Right kidney (tissue), 1 donor: ENCODE measurements around the gene FLVCR2.

ENCODE experiments used
- DNase-seq: peaks from one replicate; pipeline ENCODE4 v3.0.0-alpha.2; 2016

FLVCR2 gene

DNA sequence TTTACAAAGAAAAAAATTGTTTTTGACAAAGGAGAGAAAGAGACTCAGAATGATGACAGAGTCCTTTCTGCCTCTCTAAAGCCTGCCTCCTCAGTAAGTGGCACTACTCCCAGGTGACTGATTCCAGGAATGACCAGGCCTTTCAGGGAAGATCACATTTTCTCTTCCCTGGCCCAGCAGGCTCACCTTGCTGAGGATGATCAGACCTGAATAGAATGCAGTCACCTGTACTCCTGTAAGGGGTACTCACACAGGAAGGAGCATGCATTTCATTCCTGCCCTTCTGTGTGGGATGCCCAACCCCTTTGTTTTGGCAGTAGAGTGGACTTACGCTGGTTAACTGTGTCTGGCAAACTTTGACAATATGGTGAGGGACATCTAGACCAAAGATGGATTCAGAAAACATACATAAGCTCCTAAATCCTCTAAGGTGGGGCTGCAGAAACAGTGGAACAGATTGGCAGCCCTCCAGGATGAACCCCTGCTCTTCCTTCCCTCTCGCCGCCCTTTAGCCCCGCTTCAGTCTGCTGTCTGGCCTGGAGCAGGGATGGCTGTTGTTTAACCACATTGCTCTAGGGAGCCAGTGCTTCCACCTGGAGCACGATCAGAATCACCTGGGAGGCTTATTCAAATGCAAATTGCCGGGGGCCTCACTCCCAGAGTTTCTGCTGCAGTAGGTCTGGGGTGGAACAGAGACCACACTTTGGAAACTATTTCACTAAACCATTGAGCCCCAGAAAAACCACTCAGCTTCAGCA lies 52.5 kb downstream of the FLVCR2 start:
- no peak for DNase-seq

DNA sequence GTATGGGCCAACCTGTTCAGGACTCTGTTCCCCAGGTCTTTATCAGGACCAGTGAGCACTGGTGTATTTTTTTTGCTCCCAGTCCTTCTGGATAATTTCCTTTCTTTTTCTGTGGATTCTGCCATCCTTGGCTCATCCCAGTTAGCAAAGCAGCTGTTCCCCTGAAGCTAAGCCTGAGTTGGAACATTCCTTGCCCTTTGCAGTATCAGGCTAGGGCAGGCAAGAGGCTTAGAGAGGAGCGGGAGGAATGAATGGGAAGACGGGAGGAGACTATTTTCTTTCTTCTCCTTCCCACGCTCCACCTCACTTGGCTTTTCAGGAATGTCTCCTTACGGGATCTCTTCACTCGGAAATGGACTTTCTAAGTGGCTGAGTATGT lies 53.0 kb downstream of the FLVCR2 start:
- DNase-seq, result no peak

DNA sequence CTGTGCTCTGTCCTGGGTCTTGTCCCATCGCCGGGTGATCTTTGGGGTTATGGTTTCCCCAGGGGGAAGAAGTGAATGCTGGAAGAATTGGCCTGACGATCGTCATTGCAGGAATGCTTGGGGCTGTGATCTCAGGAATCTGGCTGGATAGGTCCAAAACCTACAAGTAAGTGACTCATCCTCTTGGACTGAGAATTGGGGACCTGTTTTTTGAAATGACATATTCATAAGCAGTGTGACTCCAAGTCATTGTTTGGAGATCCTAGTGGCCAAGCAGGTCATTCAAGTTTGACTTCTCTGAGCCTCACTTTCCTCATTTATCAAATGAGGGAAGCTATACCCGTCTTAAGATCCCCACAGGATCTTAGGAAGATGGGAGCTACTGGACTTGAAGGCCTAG lies 56.4 kb downstream of the FLVCR2 start:
- DNase-seq, result no peak

DNA sequence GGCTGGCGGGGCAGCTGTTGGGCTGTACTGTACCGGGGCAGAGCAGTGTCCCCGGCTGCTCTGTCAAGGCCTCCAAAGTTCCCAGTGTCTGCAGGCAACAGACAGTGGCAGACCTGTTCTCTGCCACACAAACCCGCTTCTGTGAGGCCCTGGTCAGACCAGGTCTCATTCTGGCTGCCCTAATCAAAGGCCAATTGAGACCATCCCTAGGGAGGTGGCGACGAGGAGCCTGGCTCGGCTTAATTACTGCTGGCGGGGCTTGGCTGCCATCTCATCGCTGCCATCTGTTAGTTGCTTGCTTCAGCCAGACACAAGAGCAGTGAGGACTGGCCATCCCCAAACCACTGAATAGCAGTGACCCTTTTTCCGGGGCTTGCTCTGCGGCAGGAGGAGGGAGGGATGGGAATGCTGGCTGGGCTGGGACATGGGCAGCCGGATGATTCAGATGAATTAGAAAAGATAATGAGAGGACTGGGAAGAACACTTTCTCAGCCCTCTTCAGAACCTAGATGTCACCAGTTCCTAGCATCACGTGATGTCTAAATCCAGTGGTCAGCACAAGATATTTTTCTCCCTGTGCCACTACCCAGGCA lies 57.8 kb downstream of the FLVCR2 start:
- no peak for DNase-seq

DNA sequence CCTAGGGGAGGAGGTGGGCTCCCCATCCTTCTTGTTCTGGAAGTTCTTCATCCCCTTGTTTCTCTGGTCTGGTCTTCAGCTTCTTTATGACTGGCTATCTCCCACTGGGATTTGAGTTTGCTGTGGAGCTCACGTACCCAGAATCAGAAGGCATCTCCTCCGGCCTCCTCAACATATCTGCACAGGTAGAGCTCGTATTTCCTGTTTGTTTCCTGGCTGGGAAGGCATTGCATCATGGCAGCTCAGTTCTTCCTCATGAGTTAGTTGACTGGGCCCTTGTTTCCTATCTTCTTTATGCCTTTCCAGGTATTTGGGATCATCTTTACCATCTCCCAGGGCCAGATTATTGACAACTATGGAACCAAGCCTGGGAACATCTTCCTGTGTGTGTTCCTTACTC lies 62.5 kb downstream of the FLVCR2 start:
- DNase-seq, result no peak

DNA sequence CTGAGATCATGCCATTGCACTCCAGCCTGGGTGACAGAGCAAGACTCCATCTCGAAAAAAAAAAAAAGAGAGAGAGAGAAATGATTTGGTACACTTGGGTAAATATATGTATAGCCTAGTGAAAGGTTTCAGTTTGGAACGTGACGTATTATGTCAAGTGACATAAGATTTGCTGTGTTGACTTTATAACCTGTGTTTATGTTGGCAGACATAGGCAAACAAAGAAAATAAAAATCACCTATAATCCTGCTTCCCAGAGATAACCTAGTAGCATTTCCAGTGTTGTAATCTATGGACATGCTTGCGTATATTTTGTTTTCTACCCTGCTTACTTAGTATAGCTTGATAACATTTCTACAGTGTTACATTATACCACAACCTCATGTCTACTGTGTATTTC lies 65.6 kb downstream of the FLVCR2 start:
- DNase-seq, result no peak

DNA sequence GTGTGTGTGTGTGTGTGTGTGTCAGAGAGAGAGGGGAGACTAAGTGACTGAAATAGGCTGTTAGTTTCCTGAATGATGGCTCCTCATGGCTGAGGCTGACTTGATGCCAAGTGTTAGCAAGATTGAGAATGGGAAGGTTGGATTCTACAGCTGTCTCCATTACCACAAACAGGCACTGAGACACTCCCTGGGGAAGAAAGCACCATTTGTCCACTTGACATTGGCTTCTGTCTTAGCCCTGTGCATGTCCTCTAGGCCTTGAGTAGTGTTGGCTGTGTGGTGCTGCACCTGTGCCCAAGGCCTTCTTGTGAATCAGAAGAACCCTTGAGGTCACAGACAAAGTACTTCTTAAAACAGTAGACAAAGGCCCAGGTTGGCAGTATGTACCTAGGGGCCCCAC lies 66.6 kb downstream of the FLVCR2 start:
- DNase-seq, result no peak

DNA sequence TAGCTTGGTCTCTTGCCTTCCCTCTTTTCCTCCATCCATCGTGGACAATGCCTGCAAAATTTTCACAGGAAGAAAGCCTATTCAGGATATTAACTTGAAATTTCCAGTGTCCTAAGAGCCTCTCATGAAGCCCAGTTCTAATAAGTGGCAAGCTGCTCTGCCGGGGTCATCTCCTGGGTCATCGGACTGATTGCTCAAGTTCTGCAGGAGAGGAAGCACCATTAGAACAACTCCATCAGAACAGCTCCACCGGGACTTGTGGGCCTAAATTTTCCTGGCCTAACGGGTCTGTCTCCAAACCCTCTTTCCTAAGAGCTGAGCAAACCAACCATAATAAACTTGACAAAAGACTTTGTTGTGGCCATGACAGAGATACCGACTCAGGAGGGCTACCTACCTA lies 68.3 kb downstream of the FLVCR2 start:
- no peak for DNase-seq

DNA sequence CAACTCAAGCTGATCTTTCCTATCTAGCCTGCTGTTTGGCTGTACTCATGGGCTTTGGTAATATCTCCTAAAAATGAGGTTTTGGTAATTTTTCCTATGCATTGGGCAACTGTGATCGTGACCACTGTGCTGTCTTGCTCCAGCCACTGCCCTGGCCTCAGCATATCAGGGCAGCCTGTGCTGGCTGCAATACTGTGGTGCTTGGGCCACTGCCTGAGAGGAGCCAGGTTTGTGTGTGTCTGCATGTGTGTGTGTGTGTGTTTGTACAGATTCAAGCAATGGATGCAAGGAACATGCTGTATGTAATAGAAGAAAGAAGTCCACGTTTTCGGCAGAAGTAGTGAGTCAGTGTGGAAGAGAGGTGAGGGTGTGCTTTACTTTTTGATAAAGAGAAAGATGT lies 69.2 kb downstream of the FLVCR2 start:
- no peak for DNase-seq

DNA sequence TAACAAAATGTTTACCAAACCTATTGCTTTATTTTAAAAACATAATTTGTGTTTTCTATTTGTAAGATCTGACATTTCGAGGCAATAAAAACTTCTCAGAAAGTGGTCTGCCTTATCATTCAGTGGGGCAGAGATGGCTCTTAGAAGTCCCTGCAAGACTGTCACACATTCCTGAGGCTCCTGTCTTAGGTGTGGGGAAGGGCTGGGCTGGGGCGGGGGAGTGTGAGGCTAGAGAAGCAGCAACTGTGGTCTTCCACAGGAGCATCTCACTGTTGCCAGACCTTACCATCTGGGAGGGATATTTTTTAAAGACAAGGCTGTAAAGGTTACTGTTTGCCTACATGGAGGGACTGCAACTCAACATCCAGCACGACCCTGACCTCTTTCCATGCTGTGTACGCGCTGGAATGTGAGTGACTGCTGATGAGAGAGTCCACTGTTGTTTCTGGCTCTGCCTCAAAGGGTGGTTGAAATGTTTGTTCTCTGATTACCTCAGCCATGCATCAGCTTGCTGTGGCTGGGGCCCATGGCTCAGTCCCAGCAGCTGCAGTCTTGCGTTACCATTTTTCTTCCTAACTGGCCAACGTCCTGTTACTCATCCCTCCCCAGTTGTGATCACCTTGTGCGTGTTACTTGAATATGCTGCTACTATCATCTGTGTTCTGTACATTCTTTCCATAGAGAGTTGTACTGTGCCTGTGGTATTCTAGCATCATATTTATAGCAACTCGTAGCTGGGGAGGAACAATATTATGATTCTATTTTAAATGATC lies 69.8 kb downstream of the FLVCR2 start:
- DNase-seq, result peak; percentile 46

DNA sequence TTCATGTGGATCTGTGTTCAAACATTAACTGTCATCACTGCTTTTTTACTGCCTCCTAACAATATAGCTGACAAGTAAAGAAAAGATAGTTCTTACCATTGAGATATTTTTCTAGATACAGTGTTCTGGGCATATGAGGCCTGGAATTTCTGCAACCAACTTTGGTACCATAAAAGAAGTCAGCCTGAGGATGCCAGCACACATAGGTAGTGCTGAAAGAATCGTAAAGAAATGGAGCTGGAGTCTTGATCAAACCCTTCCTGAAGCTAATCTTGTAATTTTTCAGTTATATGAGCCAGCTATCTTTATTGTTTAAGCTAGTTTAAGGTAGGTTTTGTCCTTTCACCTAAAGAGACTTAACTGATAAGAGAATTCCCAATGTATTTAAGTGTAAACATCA lies 70.9 kb downstream of the FLVCR2 start:
- DNase-seq, result no peak

DNA sequence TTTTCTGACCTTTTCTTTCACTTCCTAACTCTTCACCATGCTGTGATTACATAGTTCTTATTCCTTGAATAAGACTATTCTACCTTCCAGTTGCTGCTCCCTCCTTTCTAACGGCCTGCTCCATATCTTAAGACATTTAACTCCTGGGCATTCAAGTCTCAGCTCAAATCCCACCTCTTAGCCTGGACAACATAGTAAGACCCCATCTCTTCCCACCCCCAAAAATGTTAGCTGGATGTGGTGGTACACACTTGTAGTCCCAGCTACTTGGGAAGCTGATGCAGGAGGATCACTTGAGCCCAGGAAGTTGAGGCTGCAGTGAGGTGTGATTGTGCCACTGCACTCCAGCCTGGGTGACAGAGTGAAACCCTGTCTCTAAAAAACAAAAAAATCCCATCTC lies 71.4 kb downstream of the FLVCR2 start:
- no peak for DNase-seq

DNA sequence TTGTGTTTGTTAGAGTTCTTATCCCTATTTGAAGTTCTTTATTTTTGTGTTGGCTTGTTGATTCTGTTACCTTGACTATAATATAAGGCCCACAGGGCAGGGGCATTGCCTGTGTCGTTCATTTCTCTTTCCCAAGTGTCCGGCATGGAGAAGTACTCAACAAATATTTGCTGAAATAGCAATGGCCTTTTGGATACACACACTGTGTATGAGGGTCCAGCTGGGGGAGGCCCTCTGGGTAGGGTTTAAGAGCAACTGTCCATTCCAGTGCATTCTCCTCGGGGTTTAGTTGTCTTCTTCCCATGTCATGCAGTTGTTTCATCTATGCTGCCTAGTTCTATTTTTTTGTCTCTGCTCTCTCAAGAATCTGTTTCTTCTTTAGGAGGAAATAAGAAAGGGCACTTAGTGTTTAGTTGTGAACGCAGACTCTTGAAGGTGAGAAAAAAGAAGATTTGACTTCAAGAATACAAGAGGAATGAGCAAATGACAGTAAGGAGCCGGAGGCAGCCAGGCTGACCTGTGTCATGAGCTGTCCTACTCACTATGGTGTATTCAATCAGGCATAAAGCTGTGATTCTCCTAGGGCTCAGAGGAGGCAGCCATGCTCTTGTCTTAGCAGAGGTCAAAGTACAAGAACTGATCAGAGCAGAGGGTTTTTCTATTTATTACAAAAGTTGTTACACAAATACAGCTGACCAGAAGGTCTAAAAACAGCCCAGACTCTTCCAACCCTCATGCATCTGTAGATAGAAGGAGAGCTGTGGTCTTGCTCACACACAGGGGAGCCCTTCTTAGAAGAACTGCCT lies 72.0 kb downstream of the FLVCR2 start:
- DNase-seq, result no peak

DNA sequence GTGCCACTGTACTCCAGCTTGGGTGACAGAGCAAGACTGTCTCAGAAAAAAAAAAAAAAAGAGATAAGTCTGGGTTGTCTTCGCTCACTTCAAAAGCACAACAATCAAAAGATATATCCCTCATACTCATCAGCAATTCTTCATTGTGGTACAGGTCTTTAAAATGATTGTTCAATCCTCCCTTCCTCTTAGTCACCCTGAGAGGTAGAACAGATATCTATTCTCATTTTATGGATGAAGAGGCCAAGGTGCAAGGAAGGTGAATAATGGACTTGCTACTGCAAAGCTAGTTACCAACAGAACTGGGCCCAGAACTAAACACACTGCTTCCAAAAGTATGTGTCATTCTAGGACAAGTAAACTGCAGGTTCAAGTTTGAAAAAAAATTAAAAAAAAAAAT lies 75.1 kb downstream of the FLVCR2 start:
- no peak for DNase-seq

DNA sequence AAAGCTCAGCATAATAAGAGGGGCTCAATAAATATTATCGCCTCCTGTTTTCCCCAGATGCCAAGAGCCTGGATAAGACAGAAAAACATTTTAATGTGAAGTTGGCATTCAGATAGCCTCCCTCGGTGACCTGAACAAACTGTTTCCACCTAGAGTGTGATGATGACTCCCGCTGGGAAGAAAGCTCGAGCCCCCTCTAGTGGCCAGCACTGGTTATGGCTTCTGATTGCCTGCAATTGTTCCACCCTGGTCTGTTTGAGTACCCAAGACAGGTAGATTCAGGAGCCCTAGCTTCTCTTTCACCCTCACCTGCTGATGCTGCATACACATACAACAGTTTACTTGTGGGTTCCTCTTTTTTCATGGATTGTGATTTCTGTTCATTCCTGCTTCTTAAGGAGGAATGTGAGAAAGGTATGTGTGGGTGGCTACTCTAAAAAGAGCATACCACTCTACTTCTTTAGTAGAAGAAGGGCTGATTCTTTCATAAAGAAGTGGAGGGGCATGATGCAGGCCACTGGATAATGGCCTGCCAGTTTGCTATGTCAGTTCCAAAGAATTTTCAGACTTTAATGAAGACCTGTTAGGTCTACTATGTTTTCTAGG lies 75.8 kb downstream of the FLVCR2 start:
- peak; percentile 46 for DNase-seq

DNA sequence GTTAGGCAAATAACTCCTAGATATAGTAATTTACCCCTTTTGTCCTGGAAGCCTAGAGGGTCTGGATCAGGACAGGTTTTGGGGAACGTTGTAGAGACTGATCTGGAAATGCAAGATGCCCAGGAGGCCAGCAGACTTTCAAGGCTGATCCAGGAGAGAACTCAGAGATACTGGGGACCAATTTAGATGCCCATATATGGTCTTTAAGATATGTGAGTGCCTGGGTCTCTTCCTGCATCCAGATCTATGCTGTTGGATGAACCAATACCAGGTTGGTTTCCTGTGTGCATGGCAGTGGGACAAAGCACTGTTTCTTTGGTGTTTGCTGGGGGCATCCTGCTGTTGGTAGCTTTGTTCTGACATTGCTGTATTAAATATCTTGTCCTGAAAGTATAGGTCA lies 76.8 kb downstream of the FLVCR2 start:
- no peak for DNase-seq

DNA sequence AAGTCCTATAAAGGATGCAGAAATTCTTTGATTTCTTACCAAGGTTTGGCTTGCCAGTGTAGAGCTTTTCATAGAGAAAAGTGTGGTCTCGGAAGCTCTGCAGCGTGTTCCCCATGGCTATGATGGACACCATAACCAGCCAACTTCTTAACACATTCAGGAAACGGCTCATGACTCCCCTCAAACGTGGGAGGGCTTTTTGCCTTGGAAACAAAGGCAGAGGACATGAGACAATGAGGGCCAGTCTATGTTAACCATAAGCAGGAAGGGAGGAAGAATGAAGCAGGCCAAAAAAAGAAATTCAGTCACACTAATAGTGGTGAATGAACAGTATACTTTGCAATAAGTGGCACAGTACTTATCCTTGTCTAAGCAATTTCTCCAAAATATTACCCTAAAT lies 78.9 kb downstream of the FLVCR2 start:
- no peak for DNase-seq

DNA sequence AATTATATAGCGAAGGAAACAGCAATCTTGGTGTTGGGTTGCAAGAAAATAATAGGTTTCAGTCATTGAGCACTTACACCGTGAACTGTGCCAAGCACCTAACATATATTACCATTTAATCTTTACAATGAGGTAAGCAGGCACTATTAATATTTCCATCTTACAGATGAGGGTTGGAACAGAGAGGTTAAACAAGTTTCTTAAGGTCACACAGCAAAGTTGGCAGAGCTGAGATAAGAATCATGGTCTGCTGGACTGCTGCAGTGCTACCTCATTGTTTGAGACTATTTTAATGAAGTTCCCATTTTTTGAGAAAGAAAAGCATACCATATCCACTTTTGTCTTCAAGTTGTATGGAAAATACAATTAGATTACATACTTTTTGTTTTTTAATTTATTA lies 80.5 kb downstream of the FLVCR2 start:
- no peak for DNase-seq

DNA sequence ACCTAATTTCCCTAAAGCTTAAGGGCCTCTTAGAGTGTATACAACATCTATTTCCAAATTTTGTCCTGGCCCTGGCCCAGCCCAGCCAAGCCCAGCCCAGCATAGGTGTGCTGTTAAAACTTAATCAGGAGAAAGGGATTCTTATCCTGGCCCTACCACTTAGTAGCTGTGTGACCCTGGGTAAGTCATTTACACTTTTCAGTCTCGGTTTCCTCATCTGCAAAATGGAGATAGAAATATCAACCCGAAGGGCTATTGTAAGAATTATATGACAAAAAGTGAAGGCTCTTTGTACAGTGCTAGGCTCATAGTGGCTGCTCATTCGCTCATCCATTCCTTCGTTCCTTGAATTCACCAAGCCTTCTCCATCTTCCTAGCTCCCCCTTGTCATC lies 81.8 kb downstream of the FLVCR2 start:
- DNase-seq, result no peak

DNA sequence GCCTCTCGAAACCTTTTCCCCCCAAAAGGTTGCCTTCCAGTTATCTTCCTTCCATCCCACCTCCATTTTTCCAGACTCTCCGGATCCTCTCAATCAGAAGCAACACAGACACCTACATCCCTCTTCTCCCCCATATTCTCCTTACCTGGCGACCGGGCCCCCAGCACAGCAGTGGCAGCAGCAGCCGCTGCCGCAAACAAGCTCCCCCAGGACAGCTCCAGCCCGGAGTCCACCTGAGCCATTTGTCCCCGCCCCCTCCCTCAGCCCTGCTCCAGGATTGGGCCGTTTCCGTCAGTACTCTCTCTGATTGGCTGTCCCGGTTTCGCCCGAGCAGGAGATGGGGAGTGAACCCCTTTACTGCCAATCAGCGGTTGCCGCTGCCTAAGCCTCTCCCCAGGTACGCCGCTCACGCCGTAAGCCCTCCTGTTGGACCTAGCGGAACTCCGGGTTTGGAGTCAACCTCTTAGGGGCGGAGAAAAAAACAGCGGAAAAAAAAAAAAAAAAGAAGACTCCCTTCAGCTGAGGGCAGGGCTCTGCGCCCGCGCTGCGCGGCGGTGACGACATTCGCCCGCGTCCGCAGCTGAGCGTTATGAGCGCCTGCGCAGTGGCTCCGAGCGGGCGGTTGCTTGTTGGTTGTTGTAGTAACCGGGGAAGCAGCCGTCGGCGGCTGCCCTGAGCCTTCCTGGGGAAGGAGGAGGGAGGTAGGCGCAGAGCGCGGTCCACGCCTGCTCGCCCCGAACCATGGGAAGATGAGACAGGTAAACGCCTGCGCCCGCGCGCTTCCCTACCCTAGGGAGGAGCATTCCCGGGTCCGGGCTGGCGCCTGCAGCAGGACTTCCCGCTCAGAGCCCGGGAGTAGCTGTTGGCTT lies 82.4 kb downstream of the FLVCR2 start, which contains the start of the genes ERG28 and TTLL5:
TSS of gene ERG28 (minus strand) at position 247 of the 869 bp plus-strand sequence. CDS start 3,374 bp downstream, outside the sequence.
TSS of gene TTLL5 (plus strand) at position 617 of the 869 bp plus-strand sequence. CDS start 1,904 bp downstream, outside the sequence.
- peak; percentile 98 for DNase-seq

DNA sequence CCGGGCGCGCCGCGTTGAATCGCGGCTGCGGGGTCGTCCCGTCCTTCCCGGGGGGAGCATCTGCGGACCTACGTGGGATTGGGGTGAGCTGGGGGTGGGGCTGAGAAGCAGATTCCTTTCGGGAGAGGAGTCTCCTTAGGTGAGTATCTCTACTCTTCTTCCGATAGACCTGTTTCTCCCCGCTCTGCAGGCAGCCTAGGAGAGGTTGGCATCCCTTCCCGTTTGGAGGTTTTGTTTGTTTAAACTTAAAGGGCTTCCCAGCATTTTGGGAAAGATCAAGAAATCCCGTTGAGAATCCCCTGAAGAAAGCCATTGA lies 83.0 kb downstream of the FLVCR2 start:
- no peak for DNase-seq
